Testis (tissue), 2 donors: Measurements from ENCODE around the gene PCDHB1.

Experiments
- POLR2A ChIP-seq: fragments of 450-650 bp; IDR thresholded peaks from one replicate; pipeline ENCODE4 v1.6.1; 2017; ENCODE audit warnings: antibody characterized with exemption, mild to moderate bottlenecking, moderate library complexity
- TF ChIP-seq, protein P1 (sequence below), 3 experiments: fragments of 450-650 bp in 2 of 3; fragments of 200-600 bp in 1 of 3; sonication (generic) in 1 of 3; IDR thresholded peaks; one replicate each; pipeline ENCODE4 v1.5.1; 2016 to 2019; ENCODE audit warnings: antibody characterized with exemption in 3 of 3, mild to moderate bottlenecking in 2 of 3, moderate library complexity in 1 of 3

DNA sequence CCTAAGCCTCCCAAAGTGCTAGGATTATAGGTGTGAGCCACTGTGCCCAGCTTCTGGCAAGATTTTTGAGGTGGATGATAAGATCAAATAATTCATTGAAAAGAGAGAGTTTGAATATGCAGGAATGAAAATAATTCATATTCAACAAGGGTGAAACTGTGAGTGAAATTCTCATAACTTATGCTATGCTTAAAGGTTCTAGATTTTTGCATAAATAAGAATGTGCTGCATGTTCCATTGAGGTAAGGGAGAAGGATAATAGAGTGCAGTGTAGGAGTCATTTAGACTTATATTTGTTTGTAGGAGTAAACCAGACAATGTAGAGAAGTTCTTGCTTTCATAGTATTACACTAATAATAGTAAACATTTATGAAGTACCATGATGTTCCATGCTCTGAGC, 31.1 kb downstream of the PCDHB1 start:
- TF ChIP-seq, protein P1, sequence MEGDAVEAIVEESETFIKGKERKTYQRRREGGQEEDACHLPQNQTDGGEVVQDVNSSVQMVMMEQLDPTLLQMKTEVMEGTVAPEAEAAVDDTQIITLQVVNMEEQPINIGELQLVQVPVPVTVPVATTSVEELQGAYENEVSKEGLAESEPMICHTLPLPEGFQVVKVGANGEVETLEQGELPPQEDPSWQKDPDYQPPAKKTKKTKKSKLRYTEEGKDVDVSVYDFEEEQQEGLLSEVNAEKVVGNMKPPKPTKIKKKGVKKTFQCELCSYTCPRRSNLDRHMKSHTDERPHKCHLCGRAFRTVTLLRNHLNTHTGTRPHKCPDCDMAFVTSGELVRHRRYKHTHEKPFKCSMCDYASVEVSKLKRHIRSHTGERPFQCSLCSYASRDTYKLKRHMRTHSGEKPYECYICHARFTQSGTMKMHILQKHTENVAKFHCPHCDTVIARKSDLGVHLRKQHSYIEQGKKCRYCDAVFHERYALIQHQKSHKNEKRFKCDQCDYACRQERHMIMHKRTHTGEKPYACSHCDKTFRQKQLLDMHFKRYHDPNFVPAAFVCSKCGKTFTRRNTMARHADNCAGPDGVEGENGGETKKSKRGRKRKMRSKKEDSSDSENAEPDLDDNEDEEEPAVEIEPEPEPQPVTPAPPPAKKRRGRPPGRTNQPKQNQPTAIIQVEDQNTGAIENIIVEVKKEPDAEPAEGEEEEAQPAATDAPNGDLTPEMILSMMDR (IDR thresholded peaks at IDR 0.05) = no peak
- no peak for TF ChIP-seq POLR2A
